CD14-positive monocyte (primary cell): ENCODE data around the gene ELF5. TPM values are rescaled to one million over a fixed set of nuclear protein-coding genes. Genes with fewer than 3 reads are reported as not detected.

Experiments used
- DNase-seq, 3 donors: peaks; one replicate each; pipeline ENCODE4 v3.0.0-alpha.2; 2011 to 2022
- H2AFZ ChIP-seq: 2 replicates; pipeline ENCODE4 v1.6.0; 2012; ENCODE audit warnings: mild to moderate bottlenecking, low read depth, low read length, inconsistent platforms; ENCODE audit not compliant: insufficient read depth, poor library complexity, severe bottlenecking
- H3K27ac ChIP-seq, 2 donors: 1 replicate in 1 of 2; 2 replicates in 1 of 2; pipeline ENCODE4 v1.5.1; 2012 to 2013; ENCODE audit warnings: low read length in 2 of 2, control low read depth in 1 of 2, inconsistent platforms in 1 of 2, low read depth in 1 of 2, mild to moderate bottlenecking in 1 of 2
- H3K27me3 ChIP-seq, 2 donors: one replicate each; pipeline versions ENCODE4 v1.6.0 to v1.6.1; 2011 to 2013; ENCODE audit warnings: low read length in 2 of 2; ENCODE audit not compliant: control insufficient read depth in 2 of 2, insufficient read depth in 2 of 2
- H3K36me3 ChIP-seq, 2 donors: replicated peaks in 1 of 2; 1 replicate in 1 of 2; 2 replicates in 1 of 2; pipeline versions ENCODE4 v1.5.1 to v1.6.1; 2012 to 2013; ENCODE audit warnings: low read length in 2 of 2, control low read depth in 1 of 2, inconsistent platforms in 1 of 2, mild to moderate bottlenecking in 1 of 2; ENCODE audit not compliant: insufficient read depth in 2 of 2, control insufficient read depth in 1 of 2
- H3K4me1 ChIP-seq, 2 donors: 1 replicate in 1 of 2; 2 replicates in 1 of 2; pipeline versions ENCODE4 v1.5.1 to v1.6.1; 2012 to 2013; ENCODE audit warnings: low read length in 2 of 2, control low read depth in 1 of 2, inconsistent platforms in 1 of 2, mild to moderate bottlenecking in 1 of 2, moderate library complexity in 1 of 2; ENCODE audit not compliant: insufficient read depth in 2 of 2, control insufficient read depth in 1 of 2
- H3K4me2 ChIP-seq: replicated peaks from 2 replicates; pipeline ENCODE3; 2012; ENCODE audit warnings: low read length, moderate library complexity, mild to moderate bottlenecking; ENCODE audit not compliant: poor library complexity, severe bottlenecking; ENCODE audit errors: extremely low read depth
- H3K4me3 ChIP-seq, 3 experiments: fragments of 200-600 bp in 1 of 3; sonication (generic) in 1 of 3; replicated peaks in 1 of 3; 1 replicate in 2 of 3; 2 replicates in 1 of 3; pipeline ENCODE4 v1.5.1; 2011 to 2013; ENCODE audit warnings: low read length in 3 of 3, mild to moderate bottlenecking in 3 of 3, control low read depth in 2 of 3, low read depth in 2 of 3, inconsistent platforms in 1 of 3, moderate library complexity in 1 of 3
- H3K79me2 ChIP-seq: 2 replicates; pipeline ENCODE4 v1.6.0; 2012; ENCODE audit warnings: mild to moderate bottlenecking, control low read depth, inconsistent platforms, low read length, moderate library complexity; ENCODE audit not compliant: insufficient read depth
- H3K9ac ChIP-seq: 2 replicates; pipeline ENCODE4 v1.6.0; 2017; ENCODE audit warnings: low read length, mild to moderate bottlenecking; ENCODE audit not compliant: insufficient read depth, poor library complexity, severe bottlenecking
- H3K9me3 ChIP-seq, 2 donors: replicated peaks in 1 of 2; 1 replicate in 1 of 2; 2 replicates in 1 of 2; pipeline versions ENCODE4 v1.5.1 to v1.6.1; 2012 to 2013; ENCODE audit warnings: low read length in 2 of 2, control low read depth in 1 of 2; ENCODE audit not compliant: control insufficient read depth in 1 of 2, insufficient read depth in 1 of 2
- H4K20me1 ChIP-seq: 2 replicates; pipeline ENCODE4 v1.6.0; 2012; ENCODE audit warnings: mild to moderate bottlenecking, low read length, control low read depth, moderate library complexity; ENCODE audit not compliant: insufficient read depth
- H3K27ac Mint-ChIP-seq, 7 donors: one replicate each; pipeline ENCODE4 v1.8.0; 2020; ENCODE audit warnings: mild to moderate bottlenecking in 7 of 7, mixed read lengths in 7 of 7, moderate library complexity in 6 of 7, inconsistent platforms in 2 of 7
- H3K27me3 Mint-ChIP-seq, 3 donors: one replicate each; pipeline ENCODE4 v1.8.0; 2021 to 2022; ENCODE audit warnings: low read depth in 3 of 3, mild to moderate bottlenecking in 3 of 3, mixed read lengths in 3 of 3, moderate library complexity in 3 of 3, inconsistent platforms in 1 of 3
- H3K36me3 Mint-ChIP-seq, 2 donors: one replicate each; pipeline ENCODE4 v1.8.0; 2020; ENCODE audit warnings: mixed read lengths in 2 of 2, inconsistent platforms in 1 of 2, mild to moderate bottlenecking in 1 of 2
- H3K4me1 Mint-ChIP-seq: one replicate; pipeline ENCODE4 v1.8.0; 2020; ENCODE audit warnings: mild to moderate bottlenecking, mixed read lengths
- H3K4me3 Mint-ChIP-seq, 2 donors: one replicate each; pipeline ENCODE4 v1.8.0; 2020; ENCODE audit warnings: mild to moderate bottlenecking in 2 of 2, mixed read lengths in 2 of 2, moderate library complexity in 1 of 2
- H3K9me3 Mint-ChIP-seq, 7 donors: one replicate each; pipeline ENCODE4 v1.8.0; 2020 to 2022; ENCODE audit warnings: mixed read lengths in 7 of 7, mild to moderate bottlenecking in 6 of 7, moderate library complexity in 6 of 7, inconsistent platforms in 2 of 7
- whole genome bisulfite sequencing: methylation state at CpG from one replicate; pipeline ENCODE4 v1.1.5; 2013; ENCODE audit warnings: missing lambda C conversion rate; ENCODE audit not compliant: insufficient coverage; 5-methylcytosine and 5-hydroxymethylcytosine counted together
- intact Hi-C, 2 donors: fragments of 100-400 bp; cut with micrococcal nuclease; formaldehyde crosslinking; loops; one replicate each; pipeline versions ENCODE4 v1.15.0 to v1.15.1; 2023
- polyA plus RNA-seq, 3 donors: library from polyadenylated mRNA; depleted of rRNA in 1 of 3; unstranded in 2 of 3; stranded (reverse) in 1 of 3; fragments of 300-500 nt in 2 of 3; fragments of >200 nt in 1 of 3; fragmentation: Illumina TruSeq in 2 of 3; gene quantifications; 1 replicate in 2 of 3; 2 replicates in 1 of 3; pipeline ENCODE4 v1.2.3, GENCODE V29; 2012 to 2021
- TF ChIP-seq, protein P1 (sequence below): fragments of 200-600 bp; IDR thresholded peaks from one replicate; pipeline ENCODE4 v1.8.0; 2022; ENCODE audit warnings: antibody characterized with exemption, mild to moderate bottlenecking

ELF5 gene
- polyA plus RNA-seq, 3 donors = 0.27 TPM; not detected in 2

DNA sequence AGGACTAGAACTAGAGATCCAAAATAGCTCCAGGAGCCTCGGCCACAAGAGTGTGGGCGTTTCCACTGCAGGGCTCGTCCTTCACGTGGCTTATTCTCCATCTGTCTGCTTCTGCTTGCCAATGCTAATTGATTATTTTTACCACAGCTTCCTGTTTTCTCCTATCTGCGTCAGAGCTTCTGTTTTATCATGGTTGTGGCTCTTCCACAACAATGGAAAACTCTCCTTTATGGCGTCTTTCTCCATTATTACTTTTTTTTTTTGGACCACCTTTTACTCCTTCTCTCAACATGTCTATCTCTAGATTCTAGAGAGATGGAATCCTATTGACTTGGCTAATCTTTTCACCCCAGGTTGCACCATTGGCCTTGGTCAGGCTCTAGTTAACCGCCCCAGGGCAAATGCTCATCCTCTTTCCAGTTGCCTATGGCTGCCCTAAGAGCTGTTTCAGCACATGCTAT, 49.0 kb downstream of the ELF5 start:
- H3K36me3 Mint-ChIP-seq = peaks cover 80 to 92% of the 10 kb centered on the region in 2 donors
- no peaks in the 10 kb centered on the region for H3K27me3 Mint-ChIP-seq
- Histone ChIP-seq H4K20me1 (peaks cover 39% of the 10 kb centered on the region), H3K4me3 (no peak overlapping the region), H3K36me3 (peaks cover 87 to 96% of the 10 kb centered on the region in 2 donors), H3K4me1 (peaks cover 0 to 10% of the 10 kb centered on the region in 2 donors), H3K27ac (peak overlapping the region in 1 of 2 donors; percentile 69), H2AFZ (no peak overlapping the region), H3K9me3 (peaks cover 2 to 11% of the 10 kb centered on the region in 2 donors), H3K4me2 (no peak overlapping the region), H3K27me3 (no peaks in the 10 kb centered on the region), H3K9ac (no peak overlapping the region), H3K79me2 (peaks cover 41% of the 10 kb centered on the region)
- intact Hi-C loops = loop anchor here (5.0 to 10.0 kb wide), 3 partner anchors 107 to 292 kb away; partner anchors contain the start of gene ABTB2 (in 1 of the 2)
- peaks cover 7% of the 10 kb centered on the region for H3K4me1 Mint-ChIP-seq
- WGBS = 28% methylated on average over 5 of the region's 7 CpGs
- H3K4me3 Mint-ChIP-seq = no peak overlapping the region
- peak overlapping the region in 6 of 7 donors; percentile 47 to 86 (median 59) for H3K27ac Mint-ChIP-seq
- TF ChIP-seq, protein P1, sequence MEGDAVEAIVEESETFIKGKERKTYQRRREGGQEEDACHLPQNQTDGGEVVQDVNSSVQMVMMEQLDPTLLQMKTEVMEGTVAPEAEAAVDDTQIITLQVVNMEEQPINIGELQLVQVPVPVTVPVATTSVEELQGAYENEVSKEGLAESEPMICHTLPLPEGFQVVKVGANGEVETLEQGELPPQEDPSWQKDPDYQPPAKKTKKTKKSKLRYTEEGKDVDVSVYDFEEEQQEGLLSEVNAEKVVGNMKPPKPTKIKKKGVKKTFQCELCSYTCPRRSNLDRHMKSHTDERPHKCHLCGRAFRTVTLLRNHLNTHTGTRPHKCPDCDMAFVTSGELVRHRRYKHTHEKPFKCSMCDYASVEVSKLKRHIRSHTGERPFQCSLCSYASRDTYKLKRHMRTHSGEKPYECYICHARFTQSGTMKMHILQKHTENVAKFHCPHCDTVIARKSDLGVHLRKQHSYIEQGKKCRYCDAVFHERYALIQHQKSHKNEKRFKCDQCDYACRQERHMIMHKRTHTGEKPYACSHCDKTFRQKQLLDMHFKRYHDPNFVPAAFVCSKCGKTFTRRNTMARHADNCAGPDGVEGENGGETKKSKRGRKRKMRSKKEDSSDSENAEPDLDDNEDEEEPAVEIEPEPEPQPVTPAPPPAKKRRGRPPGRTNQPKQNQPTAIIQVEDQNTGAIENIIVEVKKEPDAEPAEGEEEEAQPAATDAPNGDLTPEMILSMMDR = no peak
- DNase-seq = peak in 2 of 3 donors; percentile 11 to 12
- H3K9me3 Mint-ChIP-seq = peaks cover 3 to 12% (median 11%) of the 10 kb centered on the region in 7 donors

DNA sequence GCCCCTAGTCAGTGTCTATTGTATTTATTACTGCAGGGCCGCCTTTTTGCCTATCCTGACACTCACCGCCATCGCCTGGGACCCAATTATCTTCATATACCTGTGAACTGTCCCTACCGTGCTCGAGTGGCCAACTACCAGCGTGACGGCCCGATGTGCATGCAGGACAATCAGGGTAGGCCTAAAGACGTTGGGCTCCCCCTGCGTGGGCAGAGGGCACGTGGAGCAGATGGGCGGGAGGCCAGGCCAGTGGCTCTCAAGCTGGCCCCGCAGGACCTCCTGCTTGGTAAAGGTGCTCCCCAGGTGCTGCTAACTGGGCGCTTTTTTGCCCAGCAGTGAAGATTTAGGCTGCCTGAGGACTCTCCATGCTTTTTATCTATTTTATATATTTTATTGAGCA, 52.4 kb downstream of the ELF5 start:
- Histone ChIP-seq H2AFZ (no peak overlapping the region), H3K9ac (no peak overlapping the region), H3K4me3 (no peak overlapping the region), H4K20me1 (peaks cover 38% of the 10 kb centered on the region), H3K4me2 (no peak overlapping the region), H3K9me3 (peaks cover under 1 to 6% of the 10 kb centered on the region in 2 donors), H3K79me2 (peaks cover 58% of the 10 kb centered on the region), H3K4me1 (peaks cover 0 to 10% of the 10 kb centered on the region in 2 donors), H3K36me3 (peaks cover 96 to 100% of the 10 kb centered on the region in 2 donors), H3K27me3 (no peaks in the 10 kb centered on the region), H3K27ac (no peak overlapping the region)
- Mint-ChIP-seq H3K27me3 (no peaks in the 10 kb centered on the region), H3K4me3 (no peak overlapping the region), H3K36me3 (peaks cover 87 to 96% of the 10 kb centered on the region in 2 donors), H3K27ac (no peak overlapping the region), H3K4me1 (peaks cover 7% of the 10 kb centered on the region), H3K9me3 (peaks cover 1 to 8% (median 6%) of the 10 kb centered on the region in 7 donors)
- intact Hi-C loops = loop anchor here in 1 of 2 donors (10.0 kb wide), 1 partner anchor 286 kb away; no protein-coding TSS in a partner anchor
- 92% methylated on average over 13 of the region's 14 CpGs for WGBS
- TF ChIP-seq, protein P1 = no peak
- DNase-seq = no peak
